Esophagus squamous epithelium (tissue), 4 donors: Measurements from ENCODE around the gene PRODH2.

Experiments used
- POLR2A ChIP-seq, 4 donors: fragments of 450-650 bp; IDR thresholded peaks; one replicate each; pipeline ENCODE4 v1.6.1; 2017; ENCODE audit warnings: antibody characterized with exemption in 4 of 4, mild to moderate bottlenecking in 4 of 4, moderate library complexity in 3 of 4
- TF ChIP-seq, protein P1 (sequence below), 6 experiments: fragments of 450-650 bp in 4 of 6; fragments of 200-600 bp in 2 of 6; sonication (generic) in 2 of 6; IDR thresholded peaks; one replicate each; pipeline ENCODE4 v1.5.1; 2016 to 2019; ENCODE audit warnings: antibody characterized with exemption in 6 of 6, mild to moderate bottlenecking in 4 of 6, moderate library complexity in 4 of 6

GRCh38 chr19:35860818-35861639 lies 48.4 kb upstream of the PRODH2 start:
- TF ChIP-seq, protein P1, sequence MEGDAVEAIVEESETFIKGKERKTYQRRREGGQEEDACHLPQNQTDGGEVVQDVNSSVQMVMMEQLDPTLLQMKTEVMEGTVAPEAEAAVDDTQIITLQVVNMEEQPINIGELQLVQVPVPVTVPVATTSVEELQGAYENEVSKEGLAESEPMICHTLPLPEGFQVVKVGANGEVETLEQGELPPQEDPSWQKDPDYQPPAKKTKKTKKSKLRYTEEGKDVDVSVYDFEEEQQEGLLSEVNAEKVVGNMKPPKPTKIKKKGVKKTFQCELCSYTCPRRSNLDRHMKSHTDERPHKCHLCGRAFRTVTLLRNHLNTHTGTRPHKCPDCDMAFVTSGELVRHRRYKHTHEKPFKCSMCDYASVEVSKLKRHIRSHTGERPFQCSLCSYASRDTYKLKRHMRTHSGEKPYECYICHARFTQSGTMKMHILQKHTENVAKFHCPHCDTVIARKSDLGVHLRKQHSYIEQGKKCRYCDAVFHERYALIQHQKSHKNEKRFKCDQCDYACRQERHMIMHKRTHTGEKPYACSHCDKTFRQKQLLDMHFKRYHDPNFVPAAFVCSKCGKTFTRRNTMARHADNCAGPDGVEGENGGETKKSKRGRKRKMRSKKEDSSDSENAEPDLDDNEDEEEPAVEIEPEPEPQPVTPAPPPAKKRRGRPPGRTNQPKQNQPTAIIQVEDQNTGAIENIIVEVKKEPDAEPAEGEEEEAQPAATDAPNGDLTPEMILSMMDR (IDR thresholded peaks at IDR 0.05) = no peak
- TF ChIP-seq POLR2A (IDR thresholded peaks at IDR 0.05) = no peak
